Prostate gland (tissue), 2 donors: Measurements from ENCODE around the gene FEM1C.

Source experiments
- CTCF ChIP-seq, 4 experiments: fragments of 200-600 bp in 2 of 4; fragments of 450-650 bp in 2 of 4; sonication (generic) in 2 of 4; IDR thresholded peaks; 1 replicate in 3 of 4; 2 replicates in 1 of 4; pipeline ENCODE4 v1.5.1; 2016 to 2019; ENCODE audit warnings: antibody characterized with exemption in 4 of 4, mild to moderate bottlenecking in 2 of 4, moderate library complexity in 2 of 4
- POLR2A ChIP-seq: fragments of 450-650 bp; IDR thresholded peaks from one replicate; pipeline ENCODE4 v1.6.1; 2016; ENCODE audit warnings: antibody characterized with exemption, mild to moderate bottlenecking

DNA sequence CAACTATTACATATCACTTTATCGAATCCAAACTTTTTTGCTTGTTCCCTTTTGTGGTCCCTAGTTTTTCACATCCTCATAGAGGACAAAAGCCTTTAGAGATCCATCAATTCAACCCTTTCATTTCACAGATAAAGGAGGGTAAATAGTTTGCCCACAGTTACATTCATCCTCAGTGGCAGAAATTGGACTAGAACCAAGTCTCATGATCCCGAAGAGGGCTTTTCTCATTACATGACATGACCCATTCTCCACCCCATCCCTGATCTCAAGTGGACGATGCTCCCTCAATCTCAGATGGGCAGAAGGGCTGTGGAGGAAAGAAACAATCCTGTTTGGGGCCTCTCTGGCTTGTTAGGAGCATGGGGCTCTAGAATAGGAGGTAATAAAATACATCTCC, 34.6 kb upstream of the FEM1C start:
- no peak for TF ChIP-seq CTCF (IDR thresholded peaks at IDR 0.05)
- TF ChIP-seq POLR2A, result no peak
